ENCODE measurements around the gene PHKA1. TPM values are rescaled to one million over a fixed set of nuclear protein-coding genes. Genes with fewer than 3 reads are reported as not detected.
A peak's percentile ranks its signal among the peaks of the same experiment; 100 is the strongest.
"Not testable (repeated sequence)": the region's sequence is repeated elsewhere in the genome, so short reads cannot be mapped to it uniquely, and the experiment has no call there.

The PHKA1 gene
- total RNA-seq, 1 experiment from 2014 or later = 6.4 TPM

DNA sequence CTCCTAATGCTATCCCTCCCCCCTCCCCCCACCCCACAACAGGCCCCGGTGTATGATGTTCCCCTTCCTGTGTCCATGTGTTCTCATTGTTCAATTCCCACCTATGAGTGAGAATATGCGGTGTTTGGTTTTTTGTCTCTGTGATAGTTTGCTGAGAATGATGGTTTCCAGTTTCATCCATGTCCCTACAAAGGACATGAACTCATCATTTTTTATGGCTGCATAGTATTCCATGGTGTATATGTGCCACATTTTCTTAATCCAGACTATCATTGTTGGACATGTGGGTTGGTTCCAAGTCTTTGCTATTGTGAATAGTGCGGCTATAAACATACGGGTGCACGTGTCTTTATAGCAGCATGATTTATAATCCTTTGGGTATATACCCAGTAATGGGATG lies 44.6 kb downstream of the PHKA1 start:
- DNase-seq (ENCODE audit: low read depth) = not testable (repeated sequence)

DNA sequence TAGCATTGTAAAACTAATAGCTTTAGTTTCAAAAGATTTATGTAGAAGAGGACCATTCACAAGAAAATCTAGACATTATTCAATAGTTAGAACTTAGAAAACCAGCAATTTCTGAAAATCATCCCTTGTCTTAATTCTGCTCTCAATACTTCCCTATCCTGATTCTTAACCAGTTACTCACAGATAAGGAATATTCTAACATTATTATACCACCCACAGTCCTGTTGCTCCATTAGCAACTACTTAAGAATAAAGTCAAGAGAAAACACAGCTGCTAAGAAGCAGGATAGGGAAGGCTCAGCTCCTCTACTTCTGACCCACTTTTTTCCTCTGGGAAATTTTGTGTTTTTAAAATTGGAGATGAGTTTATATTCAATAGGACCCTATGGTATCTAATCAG lies 47.7 kb downstream of the PHKA1 start:
- no peak for DNase-seq (ENCODE audit: low read depth)

DNA sequence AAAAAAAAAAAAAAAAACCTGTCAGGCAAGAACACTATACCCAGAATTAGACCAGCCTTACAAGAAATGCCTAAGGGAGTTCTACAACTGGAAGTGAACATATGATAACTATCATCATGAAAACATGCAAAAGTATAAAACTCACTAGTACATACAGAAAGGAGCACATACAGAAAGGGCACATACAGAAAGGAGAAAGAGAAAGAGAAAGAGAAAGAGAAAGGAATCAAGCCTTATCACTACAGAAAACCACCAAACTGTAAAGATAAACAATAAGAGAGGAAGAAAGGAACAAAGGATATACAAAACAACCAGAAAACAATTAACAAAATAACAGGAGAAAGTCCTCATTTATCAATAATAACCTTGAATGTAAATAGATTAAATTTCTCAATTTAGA lies 50.4 kb downstream of the PHKA1 start:
- no peak for DNase-seq (ENCODE audit: low read depth)

DNA sequence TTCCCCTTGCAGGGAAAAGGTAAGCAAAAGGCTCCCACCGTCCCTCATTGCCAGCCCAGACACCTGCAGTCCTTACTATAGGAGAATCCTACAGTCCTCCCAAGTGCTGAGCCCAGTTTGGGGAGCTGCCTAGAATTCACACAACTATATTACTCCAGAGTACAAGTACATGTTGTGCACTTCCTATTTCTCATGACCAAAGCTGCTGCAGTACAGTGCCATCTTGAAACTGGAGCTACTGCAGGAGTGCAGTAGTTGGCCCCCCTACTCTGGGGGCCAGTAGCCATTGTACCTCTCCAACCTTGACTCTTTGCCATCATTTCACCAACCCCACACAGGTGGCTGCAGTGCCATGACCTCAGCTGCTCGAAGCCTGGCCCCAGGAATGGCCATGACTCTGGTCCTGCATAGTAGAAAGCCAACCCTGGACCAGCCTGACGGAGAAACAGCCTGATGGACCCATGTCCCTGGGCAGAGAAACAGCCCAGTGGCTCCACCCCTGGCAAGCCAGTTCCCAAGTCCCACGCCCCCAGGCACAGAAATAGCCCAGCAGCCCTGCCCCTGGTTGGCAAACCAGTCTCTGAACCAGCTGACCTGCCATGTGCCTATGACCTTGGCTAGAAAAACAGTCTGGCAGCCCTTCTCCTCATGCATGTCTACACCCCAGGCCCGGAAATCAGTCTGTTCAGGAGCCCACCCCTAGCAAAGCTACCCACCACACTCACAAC lies 51.9 kb downstream of the PHKA1 start:
- no peak for DNase-seq (ENCODE audit: low read depth)

DNA sequence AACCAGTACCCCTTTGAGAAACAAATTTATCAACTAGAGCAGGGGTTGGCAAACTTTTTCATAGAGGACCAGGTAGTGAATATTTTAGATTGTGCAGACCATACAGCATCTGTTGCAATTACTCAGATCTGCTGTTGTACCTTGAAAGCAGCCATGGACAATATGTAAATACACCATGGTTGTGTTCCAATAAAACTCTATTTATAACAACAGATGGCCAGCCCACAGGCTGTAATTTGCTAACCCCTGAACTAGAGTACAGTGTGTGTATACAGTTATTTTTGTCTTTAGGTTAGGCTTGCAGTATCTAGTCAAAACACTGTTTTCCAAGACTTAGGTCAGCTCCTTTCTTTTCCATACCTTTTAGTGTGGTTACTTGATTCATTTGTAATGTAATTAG lies 54.4 kb downstream of the PHKA1 start:
- DNase-seq (ENCODE audit: low read depth) = no peak

DNA sequence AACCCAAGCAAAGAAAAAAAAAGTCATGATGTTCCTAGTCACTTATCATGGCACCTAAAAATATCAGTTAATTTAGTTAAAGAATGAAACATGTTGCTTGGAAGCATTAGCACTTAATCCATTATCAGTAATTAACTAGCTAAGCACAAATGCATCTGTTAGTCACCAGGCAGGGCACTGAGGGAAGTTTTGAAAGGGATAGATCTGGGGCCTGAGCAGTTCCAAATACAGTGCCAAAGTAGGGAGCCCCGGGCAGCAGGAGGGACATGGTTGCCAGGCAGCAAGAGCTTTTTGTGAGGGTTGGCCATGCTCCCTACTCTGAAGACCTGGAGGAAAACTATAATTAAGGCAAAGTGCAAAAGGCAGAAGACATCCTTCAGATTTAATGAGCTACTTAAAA lies 62.0 kb downstream of the PHKA1 start:
- no peak for DNase-seq (ENCODE audit: low read depth)

DNA sequence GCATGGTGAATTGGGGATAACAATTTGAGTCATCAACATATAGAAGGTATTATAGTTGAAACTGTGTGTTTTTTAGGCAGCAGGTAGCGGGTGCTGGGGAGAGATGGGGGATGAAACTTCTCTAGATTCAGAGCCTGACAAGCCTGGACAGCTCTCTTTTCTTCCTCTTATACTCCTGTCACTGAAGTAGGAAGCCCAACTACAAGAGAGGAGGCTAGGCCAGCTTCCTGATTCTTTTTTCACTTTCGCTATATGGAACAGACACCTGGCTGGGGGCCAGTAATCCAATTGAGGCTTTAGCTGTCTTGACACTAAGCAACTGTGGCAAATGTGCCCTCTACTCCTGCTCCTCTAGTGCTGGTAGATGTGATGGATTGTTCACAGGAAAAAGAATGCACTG lies 69.2 kb downstream of the PHKA1 start:
- DNase-seq (ENCODE audit: low read depth) = no peak

DNA sequence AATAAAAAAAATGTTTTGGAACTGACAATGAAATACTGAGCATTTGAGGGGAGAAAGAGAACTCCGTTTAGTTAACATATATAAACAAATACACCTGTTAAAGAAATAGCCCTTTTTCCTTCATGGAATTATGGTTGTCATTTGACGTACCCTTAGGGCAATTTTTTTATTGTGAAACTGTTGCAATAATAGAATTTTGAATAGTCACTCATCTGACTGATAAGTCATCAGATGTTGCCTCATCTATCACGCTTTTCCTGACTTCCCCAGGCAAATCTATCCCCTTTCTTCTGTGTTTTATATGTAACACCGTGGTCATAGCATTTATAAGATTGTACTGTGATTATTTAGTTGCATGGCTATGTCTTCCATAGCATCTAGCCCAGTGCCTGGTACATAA lies 72.5 kb downstream of the PHKA1 start:
- no peak for DNase-seq (ENCODE audit: low read depth)

DNA sequence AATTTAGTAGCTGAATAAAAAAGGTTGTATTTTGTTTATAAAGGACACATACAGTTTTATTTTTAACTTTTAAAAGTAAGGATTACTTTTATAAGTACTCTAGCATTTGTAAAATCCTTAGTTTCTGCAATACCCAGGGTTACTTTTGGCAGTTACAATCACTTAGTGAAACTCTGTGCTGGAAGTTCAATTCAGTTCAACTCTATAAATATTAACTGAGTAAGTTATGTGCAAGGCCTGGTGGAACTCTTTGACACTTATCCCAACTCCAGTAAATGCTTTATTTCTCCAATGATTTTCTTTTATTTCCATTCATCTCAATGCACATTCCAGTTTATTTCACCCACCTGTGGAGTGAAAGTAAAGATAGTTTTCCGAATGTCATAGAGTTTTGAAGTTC lies 78.2 kb downstream of the PHKA1 start:
- no peak for DNase-seq (ENCODE audit: low read depth)

DNA sequence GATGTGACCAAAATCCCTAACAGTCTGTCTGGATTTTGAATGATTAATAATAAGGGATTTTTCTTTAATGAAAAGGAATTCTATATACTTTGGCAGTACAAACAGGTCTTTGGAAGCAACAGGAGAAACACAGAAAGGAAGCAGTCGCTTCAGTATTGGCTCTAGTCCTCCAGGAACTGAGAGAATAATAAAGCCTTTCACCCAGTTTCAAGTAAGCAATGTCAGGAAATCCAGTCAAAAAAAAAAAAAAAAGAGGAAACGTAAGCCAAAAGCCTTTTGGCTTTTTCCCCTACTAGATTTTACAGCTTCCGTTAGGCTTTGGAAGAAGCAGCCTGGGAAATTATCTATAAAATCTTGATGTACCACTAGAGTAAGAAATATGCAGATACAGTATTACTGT lies 79.8 kb downstream of the PHKA1 start:
- no peak for DNase-seq (ENCODE audit: low read depth)

DNA sequence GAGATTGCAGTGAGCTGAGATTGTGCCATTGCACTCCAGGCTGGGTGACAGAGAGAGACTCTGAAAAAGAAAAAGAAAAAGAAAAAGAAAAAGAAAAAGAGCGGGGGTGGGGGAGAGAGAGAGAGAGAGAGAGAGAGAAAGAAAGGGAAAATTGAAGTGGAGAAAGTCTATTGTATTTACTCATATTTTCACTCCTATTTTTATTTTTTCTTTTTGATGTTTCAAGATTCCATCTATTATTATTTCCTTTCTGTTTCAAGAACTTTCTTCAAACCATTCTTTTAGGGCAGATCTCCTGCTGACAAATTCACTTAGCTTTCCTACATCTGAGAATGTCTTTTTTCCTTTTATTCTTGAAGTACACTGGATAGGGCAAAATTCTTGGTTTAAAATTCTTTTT lies 83.9 kb downstream of the PHKA1 start:
- no peak for DNase-seq (ENCODE audit: low read depth)

DNA sequence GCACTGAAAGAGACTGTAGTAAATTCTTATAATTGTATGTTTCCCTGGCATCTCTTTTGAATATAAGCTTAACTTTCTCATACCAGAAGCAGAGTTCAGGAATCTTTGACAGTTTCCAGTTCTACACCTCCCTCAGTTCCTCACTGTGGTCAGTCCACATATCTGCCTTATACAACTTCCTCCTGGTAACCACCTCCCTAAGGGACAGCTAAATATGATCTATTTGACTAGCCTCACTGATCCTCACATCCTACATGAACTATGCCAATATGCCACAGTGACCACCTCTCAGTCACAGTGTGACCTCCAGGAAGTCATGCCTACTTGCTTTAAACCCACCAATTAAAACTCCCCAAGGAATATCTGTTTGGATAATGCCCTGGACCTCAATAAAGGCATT lies 89.9 kb downstream of the PHKA1 start:
- DNase-seq (ENCODE audit: low read depth) = no peak

DNA sequence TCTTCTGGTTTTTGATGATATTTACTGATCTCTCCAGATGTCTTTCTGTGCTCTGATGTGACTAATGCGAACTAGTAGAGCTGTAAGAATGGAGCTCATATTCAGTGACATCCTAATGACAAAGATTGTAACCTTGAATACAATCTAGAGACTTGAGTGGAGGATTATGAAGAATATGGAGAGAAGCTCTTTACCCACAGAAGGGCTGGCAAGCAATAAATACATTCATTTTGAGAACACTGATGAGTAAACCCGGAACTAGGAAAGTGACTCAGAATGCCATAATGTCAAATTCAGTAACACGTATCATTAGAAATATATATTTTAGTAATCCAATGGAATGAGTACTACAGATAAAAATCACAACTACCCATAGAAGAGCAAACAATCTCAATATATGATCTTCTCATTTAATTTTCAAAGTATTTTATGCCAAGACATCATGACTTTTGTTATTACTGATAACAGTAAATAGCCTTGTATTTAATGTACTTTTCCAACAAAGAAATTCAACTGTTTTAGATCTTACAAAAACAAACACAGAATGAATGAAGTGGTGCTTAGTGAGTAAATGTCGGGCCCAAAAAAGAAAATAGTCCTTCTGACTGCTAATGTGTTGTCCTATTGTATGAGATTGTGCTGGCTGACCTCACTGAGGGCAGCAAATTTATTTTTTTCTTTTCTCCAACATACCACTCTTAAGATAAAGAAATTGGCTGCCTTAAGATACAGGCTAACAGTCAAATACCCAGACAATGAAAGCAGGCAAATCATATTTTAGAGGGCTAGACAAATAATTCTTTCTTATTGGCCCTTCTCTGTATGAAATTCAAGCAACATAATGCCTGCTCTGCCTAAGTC lies 92.3 kb downstream of the PHKA1 start:
- peak; percentile 23 for DNase-seq (ENCODE audit: low read depth)

DNA sequence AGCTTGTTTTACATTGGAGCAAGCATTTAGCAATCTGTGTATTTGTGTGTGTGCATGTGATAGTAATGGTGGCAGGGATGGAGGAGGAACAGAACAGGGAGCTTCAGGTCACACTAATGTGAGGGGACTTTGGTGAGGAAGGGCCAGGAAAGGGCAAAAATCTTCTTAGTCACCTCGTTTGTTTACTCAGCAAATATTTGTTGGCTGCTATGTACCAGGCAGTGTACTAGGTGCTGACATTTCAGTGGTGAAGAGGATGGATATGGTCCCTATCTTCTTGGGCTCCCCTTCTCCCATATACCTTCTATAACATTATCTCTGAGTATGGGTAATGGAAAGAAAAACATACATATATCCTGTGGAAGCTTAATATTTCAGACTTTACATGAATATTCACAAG lies 92.9 kb downstream of the PHKA1 start:
- peak; percentile 0 for DNase-seq (ENCODE audit: low read depth)

DNA sequence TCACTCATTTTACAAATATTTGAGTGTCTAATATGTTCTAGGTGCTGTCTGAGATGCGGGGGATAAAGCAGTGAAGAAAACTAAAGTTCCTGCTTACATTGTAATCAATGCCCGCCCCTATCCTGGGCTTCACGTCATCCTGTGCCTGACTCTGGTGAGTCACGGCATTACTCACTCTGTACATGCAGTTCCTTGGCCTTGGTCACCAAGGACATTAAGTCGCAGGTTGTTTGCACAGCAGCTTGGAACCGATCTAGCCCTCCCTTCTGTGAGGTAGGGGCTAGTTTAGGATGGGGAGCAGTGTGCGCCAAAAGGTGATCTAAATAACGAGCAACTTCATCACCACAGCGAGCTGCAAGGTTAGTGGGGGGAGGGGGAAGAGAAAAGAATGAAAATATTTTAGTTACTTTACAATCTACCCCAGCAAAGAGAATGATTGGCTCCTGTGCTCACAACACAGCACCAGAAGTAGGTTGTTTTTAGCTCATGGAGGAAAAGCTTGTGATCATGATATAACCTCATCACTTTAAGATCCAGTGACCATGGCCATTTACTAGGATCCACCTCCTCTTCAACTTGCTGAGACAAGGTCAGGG lies 93.5 kb downstream of the PHKA1 start:
- DNase-seq (ENCODE audit: low read depth) = peak; percentile 85

DNA sequence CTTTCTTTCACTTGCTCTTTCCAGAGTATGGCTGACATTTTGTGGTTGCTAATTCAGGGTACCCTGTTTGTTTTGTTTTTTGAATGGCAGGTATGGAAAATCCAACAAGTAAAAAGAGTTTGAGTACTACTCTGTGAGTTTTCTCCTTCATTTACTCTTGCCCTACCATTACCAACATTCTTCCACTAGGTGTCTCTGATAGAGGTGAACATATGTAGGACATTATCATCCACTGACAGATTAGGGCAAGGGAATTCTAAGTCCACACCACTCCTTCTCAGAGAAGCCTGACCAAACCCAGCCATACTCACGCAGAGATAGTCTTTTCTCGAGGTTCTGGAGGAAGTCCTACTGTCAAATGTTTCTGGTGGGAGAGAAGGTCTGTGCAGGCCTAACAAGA lies 104.8 kb downstream of the PHKA1 start:
- DNase-seq (ENCODE audit: low read depth) = no peak

DNA sequence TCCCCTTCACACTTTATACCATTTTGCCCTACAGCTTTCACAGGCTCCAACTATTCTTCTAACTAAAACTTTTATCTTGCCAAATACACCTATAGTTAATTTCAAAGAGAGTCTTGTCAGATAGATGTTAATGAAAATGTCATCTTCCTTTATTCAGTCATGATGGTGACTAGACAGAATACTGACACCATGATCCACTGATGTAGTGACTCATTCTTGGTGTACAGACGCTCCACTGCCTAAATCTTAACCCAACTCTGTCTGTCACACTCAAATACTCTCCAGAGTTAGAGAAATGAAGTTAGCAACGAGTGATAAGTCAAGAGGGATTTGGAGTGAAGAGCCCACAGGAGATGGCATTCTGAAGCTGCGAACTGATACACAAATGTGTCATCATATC lies 109.4 kb downstream of the PHKA1 start:
- no peak for DNase-seq (ENCODE audit: low read depth)

DNA sequence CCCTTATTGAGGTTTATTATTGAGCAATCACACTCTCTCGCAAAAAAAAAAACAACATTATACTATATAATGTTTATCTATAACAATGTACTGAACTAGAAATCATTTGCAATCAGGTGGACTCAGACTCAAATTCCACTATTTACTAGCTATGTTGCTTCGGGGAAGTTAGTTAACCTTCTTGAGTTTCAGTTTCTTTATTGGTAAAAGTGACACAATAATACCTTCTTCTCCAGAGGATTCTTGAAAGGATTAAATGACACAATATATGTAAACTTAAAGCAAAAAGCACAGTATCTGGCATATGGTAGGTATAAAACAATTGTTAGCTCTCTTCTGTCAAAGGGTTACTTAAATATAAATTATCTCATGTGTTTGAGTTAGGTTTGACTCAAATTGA lies 110.0 kb downstream of the PHKA1 start:
- no peak for DNase-seq (ENCODE audit: low read depth)

DNA sequence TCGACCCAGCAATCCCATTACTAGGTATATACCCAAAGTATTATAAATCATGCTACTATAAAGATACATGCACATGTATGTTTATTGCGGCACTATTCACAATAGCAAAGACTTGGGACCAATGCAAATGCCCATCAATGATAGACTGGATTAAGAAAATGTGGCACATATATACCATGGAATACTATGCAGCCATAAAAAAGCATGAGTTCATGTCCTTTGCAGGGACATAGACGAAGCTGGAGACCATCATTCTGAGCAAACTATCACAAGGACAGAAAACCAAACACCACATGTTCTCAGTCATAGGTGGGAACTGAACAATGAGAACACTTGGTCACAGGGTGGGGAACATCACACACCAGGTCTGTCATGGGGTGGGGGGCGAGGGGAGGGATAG lies 123.1 kb downstream of the PHKA1 start:
- DNase-seq (ENCODE audit: low read depth) = not testable (repeated sequence)

DNA sequence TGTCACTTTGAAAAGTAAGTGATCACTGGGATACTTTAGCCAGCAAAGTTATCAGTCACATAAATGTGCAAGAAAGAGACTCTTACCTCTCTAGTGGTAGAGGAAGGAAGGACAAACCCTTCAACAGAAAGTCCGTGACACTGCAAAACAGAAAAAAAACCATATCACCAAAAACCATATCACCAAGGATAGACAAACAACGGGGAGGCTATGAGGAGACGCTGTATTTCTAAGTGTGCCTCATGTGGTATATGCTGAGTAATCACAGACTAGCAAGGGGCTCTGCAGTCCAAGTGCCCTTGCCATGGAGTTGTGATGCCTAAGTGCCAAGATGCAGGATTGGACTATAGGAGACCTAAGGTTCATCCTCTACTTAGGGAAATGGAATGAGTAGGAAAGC lies 129.9 kb downstream of the PHKA1 start:
- DNase-seq (ENCODE audit: low read depth) = no peak

DNA sequence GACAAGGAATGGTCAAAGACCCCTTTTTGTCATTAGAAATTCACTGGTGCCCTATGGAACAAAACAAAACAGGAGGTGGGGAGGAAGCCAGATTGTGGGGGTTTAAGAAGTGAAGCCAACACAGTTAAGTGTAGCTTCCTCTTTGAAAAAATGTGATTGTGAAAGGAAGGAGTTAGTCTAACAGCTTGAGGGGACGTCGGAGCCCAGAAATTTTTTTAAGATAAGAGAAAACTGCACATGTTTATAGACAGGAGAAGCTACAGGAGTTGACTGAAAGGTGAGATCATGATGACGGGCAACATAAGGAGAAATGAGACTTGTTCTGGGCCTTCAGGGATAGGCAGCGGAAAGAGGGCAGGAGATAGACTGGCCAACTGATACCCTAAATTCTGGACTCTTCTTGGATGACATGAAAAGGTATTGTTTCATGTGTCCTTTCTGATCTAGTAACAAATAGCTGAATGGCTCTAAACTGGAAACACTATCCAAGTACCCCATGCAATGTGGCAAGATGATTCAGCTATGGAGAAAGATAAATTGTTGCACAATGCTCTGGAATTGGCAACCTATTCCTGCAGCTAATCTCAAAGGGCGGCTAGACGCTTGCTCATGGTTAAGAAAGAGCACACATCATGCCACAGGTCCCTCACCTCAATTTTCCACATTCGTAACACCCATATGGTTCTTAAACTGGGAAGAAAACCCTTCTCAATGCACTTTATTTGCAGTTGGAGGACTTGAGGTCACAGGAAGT lies 137.8 kb downstream of the PHKA1 start:
- peak; percentile 17 for DNase-seq (ENCODE audit: low read depth)

DNA sequence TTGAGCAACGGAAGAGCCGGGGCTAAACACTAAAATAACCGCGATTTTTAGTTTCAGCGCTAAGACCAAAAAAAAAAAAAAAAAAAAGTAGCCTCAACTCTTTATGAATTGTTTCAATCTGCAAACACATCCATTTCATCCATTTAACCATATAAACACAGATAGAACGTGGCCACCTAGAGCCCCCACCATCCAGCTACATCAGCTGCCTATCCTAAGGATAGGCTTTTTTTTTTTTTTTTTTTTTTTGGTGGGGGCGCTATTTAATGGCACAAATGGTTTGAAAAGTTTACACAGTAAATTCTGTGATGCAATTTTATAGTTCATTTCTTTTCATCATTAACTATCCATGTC lies 141.0 kb downstream of the PHKA1 start:
- DNase-seq (ENCODE audit: low read depth) = no peak
